ENCODE measurements around the gene CARMIL3.

The CARMIL3 gene

DNA sequence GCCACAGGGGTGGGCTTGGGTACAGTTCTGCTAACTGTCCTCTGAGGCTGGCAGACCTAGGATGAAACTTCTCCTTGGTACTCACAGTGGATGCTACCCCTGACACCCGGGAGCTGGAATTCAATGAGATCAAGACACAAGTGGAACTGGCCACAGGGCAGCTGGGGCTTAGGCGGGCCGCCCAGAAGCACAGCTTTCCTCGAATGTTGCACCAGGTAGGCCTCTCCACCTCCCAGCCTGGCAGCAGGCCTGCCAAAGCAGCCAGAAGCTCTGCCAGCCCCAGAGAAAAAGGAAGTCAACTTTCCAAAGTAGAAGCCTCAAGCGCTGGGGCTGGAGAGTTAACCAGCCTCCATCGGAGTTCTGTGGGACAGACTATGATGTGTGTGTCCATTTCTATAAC is 65.4 kb downstream of the CARMIL3 start:
- no peak for ATAC-seq
- no peaks in the 10 kb centered on the region for H3K27me3 Mint-ChIP-seq
- peaks cover 54% of the 10 kb centered on the region for H3K36me3 Mint-ChIP-seq
- H3K9me3 Mint-ChIP-seq: no peaks in the 10 kb centered on the region
- H3K4me3 Mint-ChIP-seq: no peak overlapping the region
- peak overlapping the region; percentile 99 for H3K27ac Mint-ChIP-seq
- H3K4me1 Mint-ChIP-seq: peaks cover 42% of the 10 kb centered on the region

Data from stimulated activated memory B cell treated with anti-CD40 and anti-IgM and Interleukin-4, amounts not matched to agents 10 μg/mL and 1 μg/mL and 100 μg/mL, for 72 hours (primary cell).